Adrenal gland (tissue), 5 donors: ENCODE measurements around the gene TMEM50A.
"Not testable (repeated sequence)": the region's sequence is repeated elsewhere in the genome, so short reads cannot be mapped to it uniquely, and the experiment has no call there.

Experiments used
- POLR2A ChIP-seq, 2 donors: fragments of 450-650 bp; IDR thresholded peaks; one replicate each; pipeline ENCODE4 v1.6.1; 2017; ENCODE audit warnings: antibody characterized with exemption in 2 of 2, mild to moderate bottlenecking in 2 of 2, moderate library complexity in 1 of 2
- TF ChIP-seq, protein P1 (sequence below), 6 experiments: fragments of 450-650 bp in 4 of 6; fragments of 200-600 bp in 2 of 6; sonication (generic) in 1 of 6; IDR thresholded peaks; 1 replicate in 5 of 6; 2 replicates in 1 of 6; pipeline versions ENCODE4 v1.5.1 to v1.8.0; 2016 to 2021; ENCODE audit warnings: antibody characterized with exemption in 6 of 6, mild to moderate bottlenecking in 2 of 6, moderate library complexity in 1 of 6
- donor health status: DM: no; HTN: no; CAD: no.

DNA sequence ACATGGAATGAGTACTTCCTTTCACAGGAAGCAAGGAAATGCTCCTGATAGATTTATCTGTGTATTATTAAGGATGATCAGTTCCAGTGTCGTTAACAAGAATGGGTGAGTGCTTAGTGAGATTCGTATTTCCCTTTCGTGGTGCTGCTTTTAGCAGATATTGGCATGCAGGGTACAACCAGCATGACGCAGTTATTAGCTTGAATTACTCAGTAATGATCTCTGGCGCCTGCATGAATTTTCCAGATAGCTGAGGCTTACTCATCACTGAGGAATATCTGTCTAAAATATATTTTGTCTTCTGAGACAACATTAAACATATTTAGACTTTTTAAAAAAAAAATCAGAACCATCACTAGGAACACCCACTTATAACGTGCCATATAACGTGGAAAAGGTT is 33.6 kb downstream of the TMEM50A start:
- TF ChIP-seq, protein P1, sequence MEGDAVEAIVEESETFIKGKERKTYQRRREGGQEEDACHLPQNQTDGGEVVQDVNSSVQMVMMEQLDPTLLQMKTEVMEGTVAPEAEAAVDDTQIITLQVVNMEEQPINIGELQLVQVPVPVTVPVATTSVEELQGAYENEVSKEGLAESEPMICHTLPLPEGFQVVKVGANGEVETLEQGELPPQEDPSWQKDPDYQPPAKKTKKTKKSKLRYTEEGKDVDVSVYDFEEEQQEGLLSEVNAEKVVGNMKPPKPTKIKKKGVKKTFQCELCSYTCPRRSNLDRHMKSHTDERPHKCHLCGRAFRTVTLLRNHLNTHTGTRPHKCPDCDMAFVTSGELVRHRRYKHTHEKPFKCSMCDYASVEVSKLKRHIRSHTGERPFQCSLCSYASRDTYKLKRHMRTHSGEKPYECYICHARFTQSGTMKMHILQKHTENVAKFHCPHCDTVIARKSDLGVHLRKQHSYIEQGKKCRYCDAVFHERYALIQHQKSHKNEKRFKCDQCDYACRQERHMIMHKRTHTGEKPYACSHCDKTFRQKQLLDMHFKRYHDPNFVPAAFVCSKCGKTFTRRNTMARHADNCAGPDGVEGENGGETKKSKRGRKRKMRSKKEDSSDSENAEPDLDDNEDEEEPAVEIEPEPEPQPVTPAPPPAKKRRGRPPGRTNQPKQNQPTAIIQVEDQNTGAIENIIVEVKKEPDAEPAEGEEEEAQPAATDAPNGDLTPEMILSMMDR (IDR thresholded peaks at IDR 0.05): not testable (repeated sequence)
- TF ChIP-seq POLR2A (IDR thresholded peaks at IDR 0.05): not testable (repeated sequence)
